ENCODE measurements around the gene VPS51. TPM values are rescaled to one million over a fixed set of nuclear protein-coding genes. Genes with fewer than 3 reads are reported as not detected.

Gene VPS51
- total RNA-seq, 1 experiment from 2014 or later: 77.0 TPM

GRCh38 chr11:65087827-65088226 is 8.2 kb upstream of the VPS51 start:
- intact Hi-C loops (cut with micrococcal nuclease): no loop called here
- H3K4me3 Mint-ChIP-seq (ENCODE audit: unreplicated experiment): no peak overlapping the region
- BruUV-seq (replicated peaks): no TSS peak
- CTCF ChIA-PET: no interaction called here
- H3K36me3 Mint-ChIP-seq (ENCODE audit: insufficient read depth, unreplicated experiment): peaks cover 36% of the 10 kb centered on the region
- POLR2A ChIA-PET: interaction anchor here (1.0 kb wide), 1 partner anchor 29 kb away, joined by 4 read pairs; the partner anchor contains the start of gene ZNHIT2
- TF ChIP-seq CTCF (IDR thresholded peaks at IDR 0.05; ENCODE audit: unreplicated experiment): no peak
- H3K27ac Mint-ChIP-seq (ENCODE audit: low read depth, unreplicated experiment): no peak overlapping the region
- peaks cover 12% of the 10 kb centered on the region for H3K4me1 Mint-ChIP-seq (ENCODE audit: insufficient read depth, unreplicated experiment)
- H3K27me3 Mint-ChIP-seq (ENCODE audit: insufficient read depth, unreplicated experiment): no peaks in the 10 kb centered on the region
- no peaks in the 10 kb centered on the region for H3K9me3 Mint-ChIP-seq (ENCODE audit: unreplicated experiment)
- no peak for DNase-seq (ENCODE audit: unreplicated experiment)

GRCh38 chr11:65089621-65090020 is 6.4 kb upstream of the VPS51 start:
- intact Hi-C loops (cut with micrococcal nuclease): no loop called here
- TF ChIP-seq CTCF (IDR thresholded peaks at IDR 0.05; ENCODE audit: unreplicated experiment): no peak
- Mint-ChIP-seq H3K4me1 (ENCODE audit: insufficient read depth, unreplicated experiment) (peaks cover 6% of the 10 kb centered on the region), H3K27ac (ENCODE audit: low read depth, unreplicated experiment) (no peak overlapping the region), H3K4me3 (ENCODE audit: unreplicated experiment) (peak overlapping the region; percentile 19), H3K27me3 (ENCODE audit: insufficient read depth, unreplicated experiment) (no peaks in the 10 kb centered on the region), H3K9me3 (ENCODE audit: unreplicated experiment) (no peaks in the 10 kb centered on the region), H3K36me3 (ENCODE audit: insufficient read depth, unreplicated experiment) (peaks cover 33% of the 10 kb centered on the region)
- no peak for DNase-seq (ENCODE audit: unreplicated experiment)
- no TSS peak for BruUV-seq (replicated peaks)
- ChIA-PET POLR2A (interaction anchor here (1.3 kb wide), 1 partner anchor 45 kb away, joined by 3 read pairs; no protein-coding TSS in a partner anchor), CTCF (interaction anchor here (0.5 to 0.9 kb wide), 2 partner anchors 75 to 202 kb away, joined by 4 to 5 read pairs; partner anchors contain the start of gene ARL2)

- Mint-ChIP-seq H3K36me3 (ENCODE audit: insufficient read depth, unreplicated experiment) (peaks cover 23% of the 10 kb centered on the region), H3K27me3 (ENCODE audit: insufficient read depth, unreplicated experiment) (no peaks in the 10 kb centered on the region), H3K4me3 (ENCODE audit: unreplicated experiment) (no peak overlapping the region), H3K27ac (ENCODE audit: low read depth, unreplicated experiment) (no peak overlapping the region), H3K9me3 (ENCODE audit: unreplicated experiment) (no peaks in the 10 kb centered on the region), H3K4me1 (ENCODE audit: insufficient read depth, unreplicated experiment) (peaks cover 4% of the 10 kb centered on the region)
- ChIA-PET CTCF (interaction anchor here (0.6 to 0.9 kb wide), 5 partner anchors 68 to 236 kb away, joined by 3 to 6 read pairs (median 4); partner anchors contain the start of genes ARL2 and PPP2R5B), POLR2A (interaction anchor here (0.7 to 1.3 kb wide), 3 partner anchors 22 to 44 kb away, joined by 3 read pairs; no protein-coding TSS in a partner anchor)
- intact Hi-C loops (cut with micrococcal nuclease): no loop called here
- no peak for DNase-seq (ENCODE audit: unreplicated experiment)
- no peak for TF ChIP-seq CTCF (IDR thresholded peaks at IDR 0.05; ENCODE audit: unreplicated experiment)
- BruUV-seq (replicated peaks): no TSS peak
Observed at GRCh38 chr11:65090628-65091027, 5.4 kb upstream of the VPS51 start.

- H3K4me1 Mint-ChIP-seq (ENCODE audit: insufficient read depth, unreplicated experiment): peaks cover 10% of the 10 kb centered on the region
- DNase-seq (ENCODE audit: unreplicated experiment): no peak
- peak overlapping the region; percentile 89 for H3K27ac Mint-ChIP-seq (ENCODE audit: low read depth, unreplicated experiment)
- H3K9me3 Mint-ChIP-seq (ENCODE audit: unreplicated experiment): no peaks in the 10 kb centered on the region
- no peak for TF ChIP-seq CTCF (IDR thresholded peaks at IDR 0.05; ENCODE audit: unreplicated experiment)
- CTCF ChIA-PET: interaction anchor here (0.7 to 9.2 kb wide), 4 partner anchors 17 to 325 kb away, joined by 3 to 94 read pairs (median 4); partner anchors contain the start of gene TM7SF2
- BruUV-seq (replicated peaks): no TSS peak
- H3K27me3 Mint-ChIP-seq (ENCODE audit: insufficient read depth, unreplicated experiment): no peaks in the 10 kb centered on the region
- peak overlapping the region; percentile 80 for H3K4me3 Mint-ChIP-seq (ENCODE audit: unreplicated experiment)
- intact Hi-C loops (cut with micrococcal nuclease): no loop called here
- POLR2A ChIA-PET: interaction anchor here (1.0 to 3.4 kb wide), 8 partner anchors 10 to 252 kb away, joined by 3 to 28 read pairs (median 6); partner anchors contain the start of genes ARL2, CDC42BPG, FAU and MRPL49
- H3K36me3 Mint-ChIP-seq (ENCODE audit: insufficient read depth, unreplicated experiment): no peaks in the 10 kb centered on the region
Observed at GRCh38 chr11:65095427-65095826, 587 bp upstream of the VPS51 start.

All from MCF 10A (cell line).